Measurements from ENCODE around the gene NUTM1.

Gene NUTM1, protein sequence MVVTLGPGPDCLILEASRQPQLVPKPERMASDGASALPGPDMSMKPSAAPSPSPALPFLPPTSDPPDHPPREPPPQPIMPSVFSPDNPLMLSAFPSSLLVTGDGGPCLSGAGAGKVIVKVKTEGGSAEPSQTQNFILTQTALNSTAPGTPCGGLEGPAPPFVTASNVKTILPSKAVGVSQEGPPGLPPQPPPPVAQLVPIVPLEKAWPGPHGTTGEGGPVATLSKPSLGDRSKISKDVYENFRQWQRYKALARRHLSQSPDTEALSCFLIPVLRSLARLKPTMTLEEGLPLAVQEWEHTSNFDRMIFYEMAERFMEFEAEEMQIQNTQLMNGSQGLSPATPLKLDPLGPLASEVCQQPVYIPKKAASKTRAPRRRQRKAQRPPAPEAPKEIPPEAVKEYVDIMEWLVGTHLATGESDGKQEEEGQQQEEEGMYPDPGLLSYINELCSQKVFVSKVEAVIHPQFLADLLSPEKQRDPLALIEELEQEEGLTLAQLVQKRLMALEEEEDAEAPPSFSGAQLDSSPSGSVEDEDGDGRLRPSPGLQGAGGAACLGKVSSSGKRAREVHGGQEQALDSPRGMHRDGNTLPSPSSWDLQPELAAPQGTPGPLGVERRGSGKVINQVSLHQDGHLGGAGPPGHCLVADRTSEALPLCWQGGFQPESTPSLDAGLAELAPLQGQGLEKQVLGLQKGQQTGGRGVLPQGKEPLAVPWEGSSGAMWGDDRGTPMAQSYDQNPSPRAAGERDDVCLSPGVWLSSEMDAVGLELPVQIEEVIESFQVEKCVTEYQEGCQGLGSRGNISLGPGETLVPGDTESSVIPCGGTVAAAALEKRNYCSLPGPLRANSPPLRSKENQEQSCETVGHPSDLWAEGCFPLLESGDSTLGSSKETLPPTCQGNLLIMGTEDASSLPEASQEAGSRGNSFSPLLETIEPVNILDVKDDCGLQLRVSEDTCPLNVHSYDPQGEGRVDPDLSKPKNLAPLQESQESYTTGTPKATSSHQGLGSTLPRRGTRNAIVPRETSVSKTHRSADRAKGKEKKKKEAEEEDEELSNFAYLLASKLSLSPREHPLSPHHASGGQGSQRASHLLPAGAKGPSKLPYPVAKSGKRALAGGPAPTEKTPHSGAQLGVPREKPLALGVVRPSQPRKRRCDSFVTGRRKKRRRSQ

DNA sequence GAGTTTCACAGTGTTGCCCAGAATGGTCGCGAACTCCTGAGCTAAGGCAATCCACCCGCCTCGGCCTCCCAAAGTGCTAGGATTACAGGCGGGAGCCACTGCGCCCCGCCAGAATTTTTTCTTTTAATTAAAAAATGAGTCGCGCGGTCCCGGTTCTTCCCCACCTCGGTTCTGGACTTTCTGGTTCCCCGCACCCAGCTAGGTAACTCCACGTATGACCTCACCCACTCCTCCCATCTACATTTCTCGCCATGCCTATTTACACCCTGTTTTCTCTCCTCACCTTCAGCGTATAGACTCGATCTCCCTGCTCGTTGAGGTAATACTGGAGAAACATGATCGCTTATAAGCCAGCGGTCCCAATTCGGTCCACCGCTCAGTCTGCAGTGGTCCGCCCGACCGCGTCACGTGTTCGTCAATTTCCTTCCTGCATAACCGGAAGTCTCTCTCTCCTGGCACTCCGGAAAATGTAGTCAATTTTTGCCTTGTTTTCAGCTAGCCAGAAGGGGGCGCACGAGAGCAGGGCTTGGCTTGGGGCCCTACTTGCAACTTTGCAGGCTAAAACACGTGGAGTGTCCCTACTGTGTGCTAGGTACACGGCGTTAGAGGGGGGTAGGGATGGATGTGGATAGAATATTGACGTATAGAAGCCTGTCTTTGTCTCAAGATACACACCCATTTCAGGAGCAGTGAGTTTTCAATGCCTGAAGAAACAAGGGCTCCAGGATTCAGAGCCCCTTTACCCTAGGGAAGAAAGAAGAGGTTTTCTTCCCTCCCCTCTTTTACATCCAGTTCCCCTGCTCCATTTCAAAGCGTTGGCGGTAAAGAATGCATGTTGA lies at the start of gene NUTM1, which contains the start of gene NOP10:
NUTM1 (plus strand) TSS at position 579 of the 839 bp plus-strand sequence. CDS start 382 bp downstream, outside the sequence.
NOP10 (minus strand) TSS at position 400 of the 839 bp plus-strand sequence; CDS start at position 337, 63 bp downstream.
- DNase-seq (ENCODE audit: low spot score), result peak; percentile 93

DNA sequence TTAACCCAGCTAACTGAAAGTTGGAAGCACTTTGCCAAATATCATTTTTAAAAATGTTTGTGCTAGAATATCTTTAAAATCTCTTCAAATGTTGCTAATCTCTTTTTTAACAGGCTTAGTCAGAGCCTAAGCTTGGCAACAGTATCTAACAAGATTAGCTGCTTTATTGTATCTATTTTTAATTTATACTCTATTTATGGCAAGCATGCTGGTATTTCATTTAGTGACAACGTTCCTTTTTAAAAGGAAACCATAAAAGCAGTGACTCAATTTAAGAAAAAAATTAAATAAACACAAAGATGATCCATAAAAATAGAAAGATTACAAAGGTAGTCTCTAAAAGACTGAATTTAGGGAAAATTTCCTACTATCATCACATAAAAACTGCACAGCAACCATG lies 46.1 kb upstream of the NUTM1 start:
- no peak for DNase-seq (ENCODE audit: low spot score)

DNA sequence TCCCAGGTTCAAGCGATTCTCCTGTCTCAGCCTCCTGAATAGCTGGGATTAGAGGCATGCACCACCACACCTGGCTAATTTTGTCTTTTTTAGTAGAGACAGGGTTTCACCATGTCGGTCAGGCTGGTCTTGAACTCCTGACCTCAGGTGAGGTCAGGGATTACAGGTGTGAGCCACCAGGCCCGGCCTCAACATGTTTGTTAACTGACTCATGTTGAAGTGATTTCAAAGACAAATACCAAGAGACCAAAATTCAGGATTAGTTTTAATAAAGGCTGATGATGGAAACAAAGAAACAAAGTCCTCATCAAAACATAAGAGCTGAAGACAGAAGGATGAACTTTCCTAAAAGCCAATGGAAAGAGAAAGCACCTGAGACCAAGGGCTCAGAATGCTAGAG lies 42.1 kb upstream of the NUTM1 start:
- no peak for DNase-seq (ENCODE audit: low spot score)

DNA sequence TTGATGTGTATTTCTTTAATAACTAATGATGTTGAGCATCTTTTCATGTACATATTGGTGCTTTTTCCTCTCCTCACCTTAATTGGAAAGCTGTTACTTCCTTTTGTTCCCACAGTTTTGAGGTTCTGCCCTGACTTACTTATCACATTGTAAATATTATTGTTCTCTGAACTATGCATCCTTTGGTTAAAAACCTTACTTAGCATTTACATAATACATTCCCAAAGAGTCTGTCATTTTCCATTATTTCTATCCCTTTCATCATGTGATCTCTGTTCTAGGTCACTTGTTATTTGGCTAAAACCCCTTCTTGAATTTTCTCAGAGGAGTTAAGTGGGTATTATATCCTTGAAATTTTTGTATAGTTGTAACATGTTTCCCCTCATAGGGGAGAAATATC lies 38.5 kb upstream of the NUTM1 start:
- DNase-seq (ENCODE audit: low spot score), result no peak

DNA sequence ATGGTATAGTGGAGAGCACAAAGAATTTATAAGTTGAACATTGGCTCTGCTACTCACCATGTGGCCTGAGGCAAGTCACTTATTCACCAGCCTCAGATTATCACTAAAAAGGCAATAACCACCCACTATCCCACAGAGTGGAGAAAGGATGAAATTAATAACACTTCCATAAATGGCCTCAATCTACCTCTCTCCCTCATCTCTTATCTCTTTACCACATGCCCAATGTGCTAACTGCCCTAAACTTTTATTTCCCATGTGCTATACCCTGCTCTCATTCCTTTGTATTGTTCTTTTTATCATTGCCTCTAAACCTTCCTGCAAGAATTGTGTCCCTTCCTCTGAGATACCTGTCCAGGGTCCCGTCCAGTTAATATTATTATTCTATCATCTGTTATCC lies 31.6 kb upstream of the NUTM1 start:
- DNase-seq (ENCODE audit: low spot score), result no peak

DNA sequence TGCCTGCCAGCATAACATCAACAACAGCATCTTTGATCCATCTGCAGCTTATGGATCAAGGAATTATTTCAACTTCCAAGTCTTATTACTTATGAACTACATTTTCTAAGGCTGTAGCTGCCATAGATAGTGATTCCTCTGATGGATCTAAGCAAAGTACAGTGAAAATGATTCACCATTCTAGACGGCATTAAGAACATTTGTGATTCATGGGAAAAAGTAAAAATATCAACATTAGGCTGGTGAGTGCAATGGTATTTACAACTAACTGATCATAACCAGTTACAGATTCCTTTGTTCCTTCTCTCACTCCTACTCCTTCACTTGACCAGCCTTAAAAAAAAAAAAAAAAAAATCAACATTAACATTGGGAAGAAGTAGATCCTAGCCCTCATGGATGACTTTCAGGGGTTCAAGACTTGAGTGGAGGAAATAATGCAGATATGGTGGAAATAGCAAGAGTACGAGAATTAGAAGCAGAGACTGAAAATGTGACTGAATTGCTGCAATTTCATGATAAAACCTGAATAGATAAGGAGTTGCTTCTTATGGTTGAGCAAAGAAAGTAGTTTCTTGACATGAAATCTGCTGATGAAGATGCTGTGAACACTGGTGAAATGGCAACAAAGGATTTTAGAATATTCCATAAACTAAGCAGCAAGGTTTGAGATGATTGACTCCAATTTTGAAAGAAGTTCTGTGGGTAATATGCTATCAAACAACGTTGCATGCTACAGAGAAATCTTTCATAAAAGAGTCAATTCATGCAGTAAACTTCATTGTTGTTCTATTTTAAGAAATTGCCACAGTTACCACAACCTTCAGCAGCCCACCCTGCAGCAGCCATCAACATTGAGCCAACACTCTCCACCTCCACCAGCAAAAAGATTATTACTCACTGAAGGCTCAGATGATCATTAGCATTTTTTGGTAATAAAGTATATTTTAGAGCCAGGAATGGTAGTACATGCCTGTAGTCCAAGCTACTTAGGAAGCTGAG lies 28.3 kb upstream of the NUTM1 start:
- no peak for DNase-seq (ENCODE audit: low spot score)

DNA sequence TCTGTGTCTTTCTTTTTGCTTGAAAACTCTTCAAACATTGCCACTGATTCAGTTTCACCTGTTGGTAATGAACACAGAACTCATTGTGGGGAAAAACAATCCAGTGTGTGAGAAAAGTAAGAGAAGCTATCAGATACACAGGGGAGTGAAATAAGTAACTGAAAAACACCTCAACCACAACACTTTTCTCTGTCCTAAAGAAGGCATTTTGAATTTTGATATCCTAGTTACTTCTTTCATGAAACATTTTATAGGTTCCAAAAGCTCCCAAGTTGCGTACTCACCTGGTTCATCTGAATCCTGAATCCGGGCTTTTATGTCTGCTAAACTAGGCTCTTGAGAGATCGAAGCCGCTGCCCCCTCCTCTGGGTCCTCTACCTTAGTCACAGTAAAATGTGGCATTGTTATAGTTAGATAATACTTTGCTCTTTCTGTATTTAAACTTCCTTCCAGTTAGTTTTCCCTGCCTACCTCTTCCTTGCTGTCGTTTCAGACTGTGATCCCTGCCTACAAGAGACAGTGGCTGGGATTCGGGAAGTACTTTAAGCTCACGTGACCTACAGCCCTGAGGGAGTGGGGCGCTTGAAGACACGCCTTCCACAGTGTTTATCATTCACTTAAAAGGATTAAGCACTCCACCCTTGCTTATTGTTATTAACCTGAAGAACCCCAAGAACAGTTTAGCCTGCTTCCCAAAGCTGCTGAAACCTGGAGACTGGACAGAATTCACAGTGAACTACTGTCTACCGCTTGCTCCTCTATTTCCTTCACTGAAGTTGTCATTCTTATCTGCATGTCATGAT lies 24.6 kb upstream of the NUTM1 start:
- peak; percentile 40 for DNase-seq (ENCODE audit: low spot score)

DNA sequence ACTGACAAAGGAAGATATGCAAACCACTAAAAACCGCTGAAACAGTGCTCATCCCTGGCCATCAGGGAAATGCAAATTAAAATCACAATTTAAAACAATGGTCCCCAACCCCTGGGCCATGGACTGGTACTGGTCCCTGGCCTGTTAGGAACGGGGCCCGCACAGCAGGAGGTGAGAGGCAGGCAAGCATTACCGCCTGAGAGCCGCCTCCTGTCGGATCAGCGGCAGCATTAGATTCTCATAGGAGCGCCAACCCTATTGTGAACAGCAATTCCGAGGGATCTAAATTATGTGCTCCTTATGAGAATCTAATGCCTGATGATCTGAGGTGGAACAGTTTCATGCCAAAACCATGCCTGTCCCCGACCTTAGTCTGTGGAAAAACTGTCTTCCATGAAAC lies 19.9 kb upstream of the NUTM1 start:
- DNase-seq (ENCODE audit: low spot score), result no peak

DNA sequence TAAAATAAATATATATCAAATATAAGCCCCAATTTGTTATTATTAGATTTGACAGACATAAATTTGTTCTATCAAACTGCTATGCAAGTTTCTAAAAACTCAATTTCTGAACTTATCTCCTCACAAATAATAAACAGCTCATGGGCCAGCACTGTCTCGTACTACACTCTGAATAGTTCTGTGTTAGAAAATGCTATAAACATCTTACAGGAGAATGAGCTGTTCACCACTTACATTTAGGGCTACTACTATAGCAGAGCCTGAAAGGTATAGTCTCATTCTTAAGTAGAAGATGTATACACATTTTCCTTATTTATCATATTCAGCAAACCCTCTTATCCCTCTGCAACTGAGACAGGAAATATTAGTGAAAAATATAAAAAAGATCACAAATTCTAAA lies 18.2 kb upstream of the NUTM1 start:
- no peak for DNase-seq (ENCODE audit: low spot score)

DNA sequence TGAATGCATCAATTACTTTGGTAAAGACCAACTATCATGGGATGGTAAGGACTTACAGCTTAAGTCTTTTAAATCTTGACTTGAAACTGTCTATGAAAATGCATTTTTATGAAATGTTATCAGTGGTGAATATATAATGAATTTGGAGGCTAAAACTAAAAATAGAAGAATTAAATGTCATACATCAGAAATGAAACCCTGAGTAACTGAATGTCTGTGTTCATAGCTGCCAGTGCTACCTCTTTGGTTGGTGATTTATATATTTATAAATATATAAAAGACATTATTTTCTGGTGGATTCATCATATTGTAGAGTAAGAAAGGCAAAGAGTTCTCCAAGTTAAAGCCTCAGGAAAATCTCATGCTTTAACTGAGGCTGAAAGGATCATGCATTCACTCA lies 17.7 kb upstream of the NUTM1 start:
- no peak for DNase-seq (ENCODE audit: low spot score)

DNA sequence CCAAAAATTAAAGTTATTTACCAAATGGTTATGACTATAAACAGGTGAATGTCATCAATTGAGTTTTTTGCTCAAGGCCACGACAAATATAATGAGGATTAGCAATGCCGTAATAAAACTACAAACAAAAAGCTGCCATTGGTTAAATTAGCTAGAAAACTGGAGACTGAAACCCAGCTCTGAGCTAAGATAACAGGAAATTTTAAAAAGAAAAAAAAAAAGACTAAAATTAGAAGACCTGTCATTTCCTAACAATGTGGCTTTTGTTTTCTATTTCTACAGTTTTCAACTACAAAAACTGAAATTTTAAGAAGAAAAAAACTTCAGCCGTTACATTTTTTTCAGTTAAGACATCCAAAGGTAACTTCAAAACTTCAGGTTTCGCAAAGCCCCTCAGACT lies 15.2 kb upstream of the NUTM1 start:
- no peak for DNase-seq (ENCODE audit: low spot score)

DNA sequence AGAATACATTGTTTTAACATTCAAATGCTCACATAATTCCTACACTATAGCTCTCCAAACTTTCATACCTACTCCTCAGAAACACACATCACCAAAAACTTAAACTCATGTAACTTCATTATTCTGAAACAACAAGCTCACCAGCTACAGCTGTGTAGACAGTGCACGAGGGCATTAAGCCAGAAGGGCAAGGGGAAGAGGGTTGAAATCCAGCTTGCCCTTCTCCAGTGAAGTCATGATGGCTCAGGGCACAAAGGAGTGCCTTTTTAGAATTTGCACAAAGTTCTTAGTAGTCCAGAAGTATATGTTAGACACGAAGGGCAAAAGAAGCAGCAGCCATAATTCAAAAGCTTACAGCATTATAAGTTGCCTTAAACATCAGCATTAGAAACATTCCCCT lies 14.1 kb upstream of the NUTM1 start:
- DNase-seq (ENCODE audit: low spot score), result no peak

DNA sequence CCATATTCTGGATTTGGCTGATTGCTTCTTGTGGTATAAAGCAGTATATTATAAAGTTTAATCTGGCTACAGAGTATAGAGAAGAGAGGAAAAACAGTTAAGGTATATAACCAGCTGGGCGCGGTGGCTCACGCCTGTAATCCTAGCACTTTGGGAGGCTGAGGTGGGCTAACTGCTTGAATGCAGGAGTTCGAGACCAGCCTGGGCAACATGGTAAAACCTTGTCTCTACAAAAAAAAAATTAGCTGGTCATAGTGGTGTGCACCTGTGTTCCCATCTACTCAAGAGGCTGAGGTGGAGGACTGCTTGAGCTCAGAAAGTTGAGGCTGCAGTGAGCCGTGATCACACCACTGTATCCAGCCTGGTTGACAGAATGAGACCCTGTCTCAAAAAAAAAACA lies 12.8 kb upstream of the NUTM1 start:
- no peak for DNase-seq (ENCODE audit: low spot score)

DNA sequence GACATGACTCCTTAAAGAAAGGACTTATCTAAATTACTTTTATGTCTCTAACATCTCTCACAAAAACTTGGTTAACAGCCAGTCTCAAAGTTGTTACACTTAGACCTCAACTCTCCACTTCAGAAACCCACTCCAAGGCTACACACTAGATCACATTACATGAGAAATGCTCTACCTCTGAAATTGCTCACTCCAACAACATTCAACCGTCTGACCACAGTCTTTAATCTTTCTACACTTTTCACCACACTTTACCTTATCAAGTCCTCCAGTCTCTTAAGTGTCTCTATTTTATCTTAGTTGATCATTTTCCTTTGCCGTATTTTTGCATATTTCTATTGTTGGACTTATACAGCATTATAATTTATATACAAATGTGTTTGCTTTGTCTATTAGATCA lies 11.3 kb upstream of the NUTM1 start:
- DNase-seq (ENCODE audit: low spot score), result no peak

DNA sequence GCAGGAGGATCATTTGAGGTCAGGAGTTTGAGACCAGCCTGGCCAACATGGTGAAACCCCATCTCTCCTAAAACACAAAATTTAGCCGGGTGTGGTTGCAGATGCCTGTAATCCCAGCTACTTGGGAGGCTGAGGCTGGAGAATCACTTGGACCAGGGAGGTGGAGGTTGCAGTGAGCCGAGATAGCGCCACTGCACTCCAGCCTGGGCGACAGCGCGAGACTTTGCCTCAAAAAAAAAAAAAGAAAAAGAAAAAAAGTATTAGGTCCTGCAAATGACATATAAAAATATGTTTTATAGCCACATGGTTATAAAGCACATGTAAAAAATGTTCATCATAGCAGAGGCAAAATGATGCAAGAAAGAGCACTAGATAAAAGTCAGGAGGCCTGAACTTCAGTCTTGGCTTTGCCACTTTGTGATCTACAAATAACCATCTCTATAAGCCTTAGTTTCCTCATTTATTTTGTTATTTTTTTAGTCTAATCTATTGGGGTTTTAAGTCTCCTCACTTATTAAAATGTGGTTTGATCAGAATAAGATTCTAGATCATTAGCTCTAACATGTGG lies 10.5 kb upstream of the NUTM1 start:
- DNase-seq (ENCODE audit: low spot score), result no peak

DNA sequence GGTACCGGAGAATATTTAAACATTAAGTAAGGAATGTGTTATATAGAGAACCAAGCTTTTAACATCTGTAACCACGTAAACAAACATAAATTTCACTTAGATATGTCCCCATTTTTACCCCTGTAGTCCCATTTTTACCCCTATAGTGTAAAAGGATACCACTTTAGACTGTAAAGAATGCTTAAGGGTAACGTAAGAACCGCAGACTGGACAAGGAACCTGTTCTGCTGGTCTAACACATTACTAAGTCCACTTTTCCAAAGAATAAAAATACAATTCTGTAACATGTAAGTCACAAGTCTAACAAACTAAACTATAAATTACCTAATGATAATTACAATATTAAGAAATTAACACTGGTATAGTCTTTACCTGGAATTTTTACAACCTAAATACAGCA lies 8.4 kb upstream of the NUTM1 start:
- DNase-seq (ENCODE audit: low spot score), result no peak

DNA sequence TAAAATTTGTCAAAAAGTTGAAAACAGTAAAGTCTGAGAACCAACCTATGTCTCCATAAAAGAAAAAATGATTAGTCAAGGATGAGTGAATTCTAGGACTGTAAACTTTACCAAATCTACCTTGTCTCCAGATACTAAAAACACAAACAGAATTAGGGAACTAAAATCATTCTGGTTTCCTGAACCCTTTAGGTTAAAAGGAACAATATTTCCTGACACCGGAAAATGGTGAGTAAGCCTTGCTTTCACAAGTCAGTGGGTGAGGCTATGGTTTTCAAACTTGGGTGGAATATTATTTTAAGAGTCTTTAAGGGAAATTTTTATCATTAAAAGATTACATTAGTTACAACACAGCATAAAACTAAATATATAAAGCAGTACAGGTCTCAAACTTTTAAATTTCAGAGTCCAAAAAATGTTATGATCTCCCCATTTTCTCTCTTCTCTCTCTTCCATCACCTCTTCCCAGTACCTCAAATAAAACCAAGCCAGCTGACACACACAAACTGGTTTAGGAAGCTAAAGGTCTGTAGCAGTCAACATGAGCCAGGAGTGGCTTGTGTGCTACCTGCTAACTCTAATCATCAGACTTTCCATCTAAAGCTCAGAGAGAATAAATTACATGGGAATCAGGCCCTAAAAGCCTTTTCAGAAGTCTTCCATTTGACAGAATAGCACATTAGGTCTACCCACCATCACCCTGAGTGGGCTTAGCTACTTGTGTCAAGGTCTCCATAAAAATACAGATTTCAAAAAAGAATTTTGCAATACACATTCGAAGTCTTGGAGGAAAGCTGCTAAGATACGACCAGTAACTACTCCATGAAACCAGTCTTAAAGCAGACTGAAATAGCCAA lies 7.7 kb upstream of the NUTM1 start:
- peak; percentile 36 for DNase-seq (ENCODE audit: low spot score)

Measured in hematopoietic multipotent progenitor cell treated with erythropoietin and hydrocortisone succinate and interleukin-3 and kit ligand, for 15 days (in vitro differentiated cells).